Thoracic aorta (tissue), 2 donors: Measurements from ENCODE around the gene ZBTB9. TPM values are rescaled to one million over a fixed set of nuclear protein-coding genes. Genes with fewer than 3 reads are reported as not detected.

Experiments
- ATAC-seq: fragments of 150-250 bp; one replicate; pipeline ENCODE4 v1.8.0; 2017; ENCODE audit warnings: low read depth; ENCODE audit not compliant: insufficient number of reproducible peaks, low FRiP score
- DNase-seq: peaks from one replicate; pipeline ENCODE4 v3.0.0-alpha.2; 2020; ENCODE audit warnings: low spot score
- H3K27ac ChIP-seq, 2 donors: fragments of 200-600 bp; sonication (generic); 1 replicate in 1 of 2; 2 replicates in 1 of 2; pipeline ENCODE4 v1.5.1; 2016; ENCODE audit warnings: mild to moderate bottlenecking in 2 of 2, moderate library complexity in 2 of 2
- H3K27me3 ChIP-seq: fragments of 200-600 bp; sonication (generic); replicated peaks from 2 replicates; pipeline ENCODE4 v1.6.0; 2016; ENCODE audit warnings: mild to moderate bottlenecking; ENCODE audit not compliant: insufficient read depth
- H3K36me3 ChIP-seq: fragments of 200-600 bp; sonication (generic); one replicate; pipeline ENCODE4 v1.5.1; 2016
- H3K4me1 ChIP-seq, 2 donors: fragments of 200-600 bp; sonication (generic); 1 replicate in 1 of 2; 2 replicates in 1 of 2; pipeline versions ENCODE4 v1.5.1 to v1.6.0; 2016; ENCODE audit warnings: low read depth in 2 of 2, mild to moderate bottlenecking in 1 of 2; ENCODE audit not compliant: control insufficient read depth in 1 of 2
- H3K4me3 ChIP-seq: fragments of 200-600 bp; sonication (generic); 2 replicates; pipeline ENCODE4 v1.5.1; 2016; ENCODE audit warnings: mild to moderate bottlenecking
- H3K9me3 ChIP-seq: fragments of 200-600 bp; sonication (generic); 2 replicates; pipeline ENCODE4 v1.5.1; 2016
- CTCF ChIP-seq: fragments of 200-600 bp; sonication (generic); IDR thresholded peaks from one replicate; pipeline ENCODE4 v1.5.1; 2019; ENCODE audit warnings: antibody characterized with exemption
- total RNA-seq, 2 donors: library from RNA; depleted of rRNA; stranded (reverse); fragments of >200 nt; gene quantifications; one replicate each; pipeline versions ENCODE4 v1.1.0 to v1.2.3, GENCODE V29; 2016

ZBTB9 gene
- total RNA-seq, 2 donors from 2014 or later: 1.1 to 7.1 TPM

GRCh38 chr6:33488339-33488738 lies 34.0 kb downstream of the ZBTB9 start:
- ATAC-seq: no peak

GRCh38 chr6:33490198-33490597 lies 35.8 kb downstream of the ZBTB9 start:
- no peaks in the 10 kb centered on the region for H3K27me3 ChIP-seq
- H3K36me3 ChIP-seq: no peaks in the 10 kb centered on the region
- no peaks in the 10 kb centered on the region for H3K4me1 ChIP-seq
- H3K27ac ChIP-seq: no peak overlapping the region
- H3K4me3 ChIP-seq: no peak overlapping the region
- no peak for DNase-seq
- no peak for ATAC-seq
- no peaks in the 10 kb centered on the region for H3K9me3 ChIP-seq
- TF ChIP-seq CTCF: no peak

More at GRCh38 chr6:33488339-33488738, 34.0 kb downstream of the ZBTB9 start:
- Histone ChIP-seq H3K4me1 (no peaks in the 10 kb centered on the region), H3K36me3 (no peaks in the 10 kb centered on the region), H3K27ac (no peak overlapping the region), H3K27me3 (no peaks in the 10 kb centered on the region), H3K9me3 (no peaks in the 10 kb centered on the region), H3K4me3 (no peak overlapping the region)
- no peak for TF ChIP-seq CTCF
- no peak for DNase-seq

- H3K27ac ChIP-seq: no peak overlapping the region
- H3K4me3 ChIP-seq: no peak overlapping the region
- H3K36me3 ChIP-seq: no peaks in the 10 kb centered on the region
- TF ChIP-seq CTCF: no peak
- DNase-seq: no peak
- no peaks in the 10 kb centered on the region for H3K9me3 ChIP-seq
- no peaks in the 10 kb centered on the region for H3K4me1 ChIP-seq
- H3K27me3 ChIP-seq: no peaks in the 10 kb centered on the region
- no peak for ATAC-seq
Observed at GRCh38 chr6:33490621-33491020, 36.2 kb downstream of the ZBTB9 start.

- TF ChIP-seq CTCF: no peak
- Histone ChIP-seq H3K36me3 (no peaks in the 10 kb centered on the region), H3K4me1 (no peaks in the 10 kb centered on the region), H3K4me3 (no peak overlapping the region), H3K27me3 (no peaks in the 10 kb centered on the region), H3K27ac (no peak overlapping the region), H3K9me3 (no peaks in the 10 kb centered on the region)
- DNase-seq: no peak
- ATAC-seq: no peak
Observed at GRCh38 chr6:33492093-33492492, 37.7 kb downstream of the ZBTB9 start.

GRCh38 chr6:33497157-33497556 lies 42.8 kb downstream of the ZBTB9 start:
- Histone ChIP-seq H3K4me3 (no peak overlapping the region), H3K4me1 (no peaks in the 10 kb centered on the region), H3K9me3 (no peaks in the 10 kb centered on the region), H3K36me3 (no peaks in the 10 kb centered on the region), H3K27ac (no peak overlapping the region), H3K27me3 (no peaks in the 10 kb centered on the region)
- no peak for ATAC-seq
- TF ChIP-seq CTCF: no peak
- no peak for DNase-seq
